Measurements from ENCODE around the gene OR5I1. TPM values are rescaled to one million over a fixed set of nuclear protein-coding genes. Genes with fewer than 3 reads are reported as not detected.

OR5I1 gene
- total and polyA plus RNA-seq, 2 donors (not counting 1 experiment from before 2014, with no cell fraction given) = not detected

DNA sequence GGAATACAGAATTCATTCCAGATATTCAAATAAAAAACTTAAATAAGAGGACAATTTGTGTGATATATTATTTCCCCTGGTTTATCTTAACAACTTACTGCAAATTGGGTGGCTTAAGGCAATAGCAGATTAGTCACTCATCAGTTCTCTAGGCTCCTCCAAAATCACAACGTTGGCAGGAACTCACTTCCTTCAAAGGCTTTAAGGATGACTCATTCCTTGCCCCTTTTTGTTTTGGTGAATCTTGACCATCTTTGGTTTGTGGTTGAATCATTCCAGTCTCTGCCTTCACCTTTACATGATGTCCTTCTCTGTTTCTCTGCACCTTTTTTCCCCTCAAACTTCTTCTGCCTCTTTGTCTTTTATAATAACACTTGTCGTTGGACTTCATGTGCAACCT, 30.2 kb upstream of the OR5I1 start:
- Histone ChIP-seq H4K20me1 (ENCODE audit: control insufficient read depth, insufficient read depth, low read length, poor library complexity, severe bottlenecking) (no peaks in the 10 kb centered on the region), H2AFZ (ENCODE audit: insufficient read depth, low read depth, low read length, poor library complexity, severe bottlenecking) (no peak overlapping the region), H3K4me2 (replicated peaks; ENCODE audit: low read depth, low read length, poor library complexity, severe bottlenecking) (no peak overlapping the region), H3K27me3 (replicated peaks in 1 of 4; ENCODE audit: control extremely low read depth in 1 of 4, control insufficient read depth in 3 of 4, insufficient read depth in 4 of 4, low read length in 3 of 4) (no peaks in the 10 kb centered on the region), H3K4me3 (ENCODE audit: control extremely low read depth in 1 of 5, extremely low read depth in 1 of 5, insufficient read depth in 1 of 5, low read depth in 2 of 5, low read length in 4 of 5) (no peak overlapping the region), H3K9me3 (ENCODE audit: control extremely low read depth in 1 of 3, control insufficient read depth in 2 of 3, insufficient read depth in 1 of 3, low read length in 2 of 3) (peaks cover 0 to 11% (median 0%) of the 10 kb centered on the region in 3 donors), H3K27ac (ENCODE audit: low read length in 2 of 2) (no peak overlapping the region), H3K4me1 (ENCODE audit: control insufficient read depth in 2 of 2, insufficient read depth in 2 of 2, low read length in 2 of 2) (no peaks in the 10 kb centered on the region), H3K36me3 (replicated peaks in 1 of 2; ENCODE audit: control extremely low read depth in 1 of 2, control insufficient read depth in 1 of 2, extremely low read depth in 1 of 2, insufficient read depth in 2 of 2, low read length in 1 of 2) (no peaks in the 10 kb centered on the region), H3K79me2 (ENCODE audit: control insufficient read depth, insufficient read depth, low read length) (no peaks in the 10 kb centered on the region), H3K9ac (ENCODE audit: low read length) (no peak overlapping the region)
- no peaks in the 10 kb centered on the region for H3K4me1 Mint-ChIP-seq
- H3K27ac Mint-ChIP-seq = no peak overlapping the region
- CTCF ChIA-PET = no interaction called here
- no peak for DNase-seq
- no CpG with 5 or more reads among the region's 2 CpGs for WGBS (ENCODE audit: insufficient coverage)
- ATAC-seq (ENCODE audit: low read depth) = no peak
- H3K27me3 Mint-ChIP-seq = no peaks in the 10 kb centered on the region
- no peak overlapping the region for H3K4me3 Mint-ChIP-seq
- POLR2A ChIA-PET = no interaction called here
- intact Hi-C loops (cut with micrococcal nuclease) = no loop called here
- H3K9me3 Mint-ChIP-seq (ENCODE audit: insufficient read depth) = peaks cover 3% of the 10 kb centered on the region
- no peak for TF ChIP-seq EZH2 (IDR thresholded peaks at IDR 0.05; ENCODE audit: borderline replicate concordance, insufficient read depth, low read depth, low read length, poor library complexity, severe bottlenecking)
- TF ChIP-seq, protein P1, sequence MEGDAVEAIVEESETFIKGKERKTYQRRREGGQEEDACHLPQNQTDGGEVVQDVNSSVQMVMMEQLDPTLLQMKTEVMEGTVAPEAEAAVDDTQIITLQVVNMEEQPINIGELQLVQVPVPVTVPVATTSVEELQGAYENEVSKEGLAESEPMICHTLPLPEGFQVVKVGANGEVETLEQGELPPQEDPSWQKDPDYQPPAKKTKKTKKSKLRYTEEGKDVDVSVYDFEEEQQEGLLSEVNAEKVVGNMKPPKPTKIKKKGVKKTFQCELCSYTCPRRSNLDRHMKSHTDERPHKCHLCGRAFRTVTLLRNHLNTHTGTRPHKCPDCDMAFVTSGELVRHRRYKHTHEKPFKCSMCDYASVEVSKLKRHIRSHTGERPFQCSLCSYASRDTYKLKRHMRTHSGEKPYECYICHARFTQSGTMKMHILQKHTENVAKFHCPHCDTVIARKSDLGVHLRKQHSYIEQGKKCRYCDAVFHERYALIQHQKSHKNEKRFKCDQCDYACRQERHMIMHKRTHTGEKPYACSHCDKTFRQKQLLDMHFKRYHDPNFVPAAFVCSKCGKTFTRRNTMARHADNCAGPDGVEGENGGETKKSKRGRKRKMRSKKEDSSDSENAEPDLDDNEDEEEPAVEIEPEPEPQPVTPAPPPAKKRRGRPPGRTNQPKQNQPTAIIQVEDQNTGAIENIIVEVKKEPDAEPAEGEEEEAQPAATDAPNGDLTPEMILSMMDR (IDR thresholded peaks at IDR 0.05) = no peak

DNA sequence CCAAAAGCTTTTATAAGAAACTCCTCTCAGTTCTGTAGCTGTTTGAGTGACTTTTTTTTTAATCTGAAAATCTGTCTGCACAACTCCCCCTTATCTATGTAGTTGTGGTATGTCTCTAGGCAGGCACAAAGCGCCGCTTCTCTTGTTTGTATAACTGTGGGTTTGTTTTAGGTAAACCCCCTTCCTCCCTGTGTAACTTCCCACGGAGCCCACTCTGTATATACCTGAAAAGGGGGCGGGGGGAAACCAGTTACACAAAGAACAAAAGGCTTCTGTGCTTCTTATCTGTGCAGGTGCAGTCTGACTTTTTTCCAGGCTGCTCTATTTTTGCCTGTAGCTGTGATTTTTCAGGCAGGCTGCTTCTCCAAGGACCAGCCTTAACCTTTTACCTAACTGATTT, 20.3 kb upstream of the OR5I1 start:
- Histone ChIP-seq H3K4me3 (ENCODE audit: control extremely low read depth in 1 of 5, extremely low read depth in 1 of 5, insufficient read depth in 1 of 5, low read depth in 2 of 5, low read length in 4 of 5) (no peak overlapping the region), H3K27ac (ENCODE audit: low read length in 2 of 2) (no peak overlapping the region), H4K20me1 (ENCODE audit: control insufficient read depth, insufficient read depth, low read length, poor library complexity, severe bottlenecking) (no peaks in the 10 kb centered on the region), H3K4me1 (ENCODE audit: control insufficient read depth in 2 of 2, insufficient read depth in 2 of 2, low read length in 2 of 2) (no peaks in the 10 kb centered on the region), H3K9me3 (ENCODE audit: control extremely low read depth in 1 of 3, control insufficient read depth in 2 of 3, insufficient read depth in 1 of 3, low read length in 2 of 3) (peaks cover 0 to 3% (median 0%) of the 10 kb centered on the region in 3 donors), H3K4me2 (replicated peaks; ENCODE audit: low read depth, low read length, poor library complexity, severe bottlenecking) (no peak overlapping the region), H2AFZ (ENCODE audit: insufficient read depth, low read depth, low read length, poor library complexity, severe bottlenecking) (no peak overlapping the region), H3K36me3 (replicated peaks in 1 of 2; ENCODE audit: control extremely low read depth in 1 of 2, control insufficient read depth in 1 of 2, extremely low read depth in 1 of 2, insufficient read depth in 2 of 2, low read length in 1 of 2) (no peaks in the 10 kb centered on the region), H3K27me3 (replicated peaks in 1 of 4; ENCODE audit: control extremely low read depth in 1 of 4, control insufficient read depth in 3 of 4, insufficient read depth in 4 of 4, low read length in 3 of 4) (no peaks in the 10 kb centered on the region), H3K9ac (ENCODE audit: low read length) (no peak overlapping the region), H3K79me2 (ENCODE audit: control insufficient read depth, insufficient read depth, low read length) (no peaks in the 10 kb centered on the region)
- Mint-ChIP-seq H3K4me1 (no peaks in the 10 kb centered on the region), H3K4me3 (no peak overlapping the region), H3K27ac (no peak overlapping the region), H3K9me3 (ENCODE audit: insufficient read depth) (peaks cover 4% of the 10 kb centered on the region), H3K27me3 (no peaks in the 10 kb centered on the region)
- ATAC-seq (ENCODE audit: low read depth) (no peak), DNase-seq (no peak)
- TF ChIP-seq EZH2 (IDR thresholded peaks at IDR 0.05; ENCODE audit: borderline replicate concordance, insufficient read depth, low read depth, low read length, poor library complexity, severe bottlenecking) = no peak
- TF ChIP-seq, protein P1 (IDR thresholded peaks at IDR 0.05) = no peak
- intact Hi-C loops (cut with micrococcal nuclease) = no loop called here
- ChIA-PET CTCF (no interaction called here), POLR2A (no interaction called here)
- WGBS (ENCODE audit: insufficient coverage) = 83% methylated on average over 1 of the region's 4 CpGs
